Nasal cavity respiratory epithelium epithelial cell of viscerocranial mucosa (primary cell): ENCODE measurements around the gene THAP7. TPM values are rescaled to one million over a fixed set of nuclear protein-coding genes. Genes with fewer than 3 reads are reported as not detected.

ENCODE experiments used
- total RNA-seq: library from RNA; depleted of rRNA; stranded (reverse); fragments of >200 nt; gene quantifications from 2 replicates; pipeline ENCODE4 v1.2.3, GENCODE V29; 2014

Gene THAP7
- 16.7 and 37.3 TPM in 2 replicates for total RNA-seq

GRCh38 chr22:21001601-21002325 lies at the start of gene THAP7:
THAP7 (minus strand) TSS chr22:21002118; CDS start chr22:21001911, 207 bp downstream.

GRCh38 chr22:21045585-21046294 lies 43.8 kb upstream of the THAP7 start, which contains the start of gene LRRC74B:
LRRC74B (plus strand) TSS chr22:21045946; CDS start chr22:21045987, 41 bp downstream.

GRCh38 chr22:21032037-21032867 lies 30.3 kb upstream of the THAP7 start, which contains the start of gene SLC7A4:
SLC7A4 (minus strand) TSS chr22:21032561; CDS start chr22:21031812, 749 bp downstream.

DNA sequence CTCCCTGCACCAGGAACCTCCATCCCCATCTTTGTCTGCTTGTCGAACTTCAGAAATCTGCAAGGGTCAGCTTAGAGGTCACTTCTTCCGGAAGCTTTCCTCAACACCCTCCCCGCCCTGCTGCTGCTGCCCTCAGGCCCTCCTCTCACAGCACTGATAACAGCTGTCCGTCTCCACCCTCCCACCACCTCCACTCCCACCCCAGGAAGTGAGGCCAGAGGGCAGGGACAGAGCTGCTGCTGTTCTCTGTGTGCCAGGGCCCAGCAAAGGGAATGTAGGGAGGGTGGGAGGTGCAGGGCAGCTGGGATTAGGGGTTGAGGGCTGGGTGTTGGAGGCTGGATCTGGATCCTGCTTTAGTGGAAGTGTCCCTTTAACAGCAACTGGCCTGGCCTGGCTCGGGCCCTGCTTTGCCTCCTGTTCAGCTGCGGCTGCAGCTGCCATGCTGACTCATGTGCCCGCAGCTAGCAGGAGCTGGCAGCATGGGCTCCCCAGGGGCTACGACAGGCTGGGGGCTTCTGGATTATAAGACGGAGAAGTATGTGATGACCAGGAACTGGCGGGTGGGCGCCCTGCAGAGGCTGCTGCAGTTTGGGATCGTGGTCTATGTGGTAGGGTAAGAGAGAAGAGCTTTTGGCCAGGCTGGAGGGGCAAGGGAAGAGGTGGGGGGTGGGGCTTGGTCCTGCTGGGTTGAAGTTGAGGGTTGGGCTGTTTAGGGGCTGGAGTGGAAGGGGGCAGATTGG lies 13.0 kb upstream of the THAP7 start, which contains the start of gene P2RX6:
TSS of gene P2RX6 (plus strand) at position 440 of the 740 bp plus-strand sequence. CDS start at position 450, 10 bp downstream.

DNA sequence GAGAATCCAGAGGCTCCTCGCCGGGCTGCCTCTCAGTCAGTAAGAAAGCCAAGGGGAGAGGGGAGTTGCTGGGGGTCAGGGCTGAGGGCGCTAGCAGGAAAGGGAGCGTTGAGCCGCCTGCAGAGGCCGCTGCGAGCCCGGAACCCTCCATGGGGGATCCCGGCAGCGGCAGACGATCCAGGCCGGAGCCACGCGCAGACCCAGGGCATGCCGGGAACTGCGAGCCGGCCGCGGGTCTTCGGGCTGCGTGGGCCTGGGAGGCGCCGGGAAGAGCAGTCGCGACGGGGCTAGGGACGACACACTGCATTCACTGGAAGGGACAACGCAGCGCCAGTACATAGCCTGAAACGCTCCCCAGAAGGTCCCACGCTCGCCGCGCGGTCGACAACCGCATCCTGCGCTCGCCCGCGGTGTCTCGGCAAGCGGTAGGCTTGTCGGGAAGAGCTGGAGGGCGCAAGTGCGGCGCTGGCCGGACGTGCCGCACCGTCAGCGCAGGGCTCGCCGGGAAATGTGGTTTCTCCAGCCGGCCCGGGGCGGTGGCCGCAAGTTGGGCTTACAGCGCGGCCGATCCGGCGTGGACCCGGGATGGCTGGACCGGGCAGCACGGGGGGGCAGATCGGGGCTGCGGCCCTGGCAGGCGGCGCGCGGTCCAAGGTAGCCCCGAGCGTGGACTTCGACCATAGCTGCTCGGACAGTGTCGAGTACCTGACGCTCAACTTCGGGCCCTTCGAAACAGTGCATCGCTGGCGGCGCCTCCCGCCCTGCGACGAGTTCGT lies 19.9 kb downstream of the THAP7 start, which contains the start of gene LZTR1:
TSS of gene LZTR1 (plus strand) at position 511 of the 776 bp plus-strand sequence. CDS start at position 586, 75 bp downstream.

DNA sequence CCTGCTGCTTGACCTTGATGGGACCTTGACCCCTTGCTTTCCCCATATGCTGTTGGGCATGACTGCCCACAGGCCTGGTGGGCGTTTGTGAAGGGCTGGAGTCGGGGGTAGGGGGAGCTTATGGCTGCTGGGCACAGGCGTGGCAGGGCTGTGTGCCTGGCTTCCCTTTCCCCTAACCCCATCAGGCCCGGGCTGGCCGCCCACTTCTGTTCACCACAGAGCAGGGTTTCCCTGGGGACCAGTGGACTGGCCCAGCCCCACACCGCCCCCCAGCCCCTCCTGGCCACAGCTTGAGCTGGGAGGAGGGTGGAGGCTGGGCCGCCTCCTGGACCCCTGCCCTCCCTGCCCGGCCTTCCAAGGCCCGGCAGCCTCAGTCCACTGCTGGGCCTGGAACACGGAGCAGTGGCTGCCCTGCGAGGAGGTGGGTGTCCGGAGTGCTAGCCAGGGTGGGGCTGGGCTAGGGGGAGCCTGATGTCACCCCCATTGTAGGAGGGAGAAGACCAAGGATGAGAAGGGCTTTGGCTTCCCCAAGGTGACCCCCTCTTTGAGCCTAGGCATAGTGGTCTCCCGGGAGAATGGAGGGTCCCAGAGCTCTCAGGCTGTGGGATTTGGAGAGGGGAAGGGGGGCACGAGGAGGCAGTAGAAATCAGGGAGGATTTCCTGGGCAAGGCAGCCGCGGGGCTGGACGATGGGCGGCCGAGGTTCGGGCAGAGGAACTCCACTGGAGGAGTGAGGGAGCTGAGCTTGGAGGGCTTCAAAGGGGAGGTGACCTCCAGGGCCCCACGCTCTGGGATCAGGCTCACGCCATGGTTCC lies 34.8 kb downstream of the THAP7 start, which contains the start of gene AIFM3:
TSS of gene AIFM3 (plus strand) at position 373 of the 814 bp plus-strand sequence. CDS start 690 bp downstream, outside the sequence.

Other genes starting within 250 kb of the THAP7 start
- not detected in 2 replicates for gene SERPIND1, start 228.0 kb downstream of the THAP7 start, total RNA-seq
- gene PI4KA, start 143.3 kb downstream of the THAP7 start, total RNA-seq, result 10.9 and 40.2 TPM in 2 replicates
- 8.2 and 10.1 TPM in 2 replicates for gene SNAP29, start 143.1 kb downstream of the THAP7 start, total RNA-seq
- 103 and 118 TPM in 2 replicates for gene CRKL, start 84.7 kb downstream of the THAP7 start, total RNA-seq
- gene AIFM3, start 34.9 kb downstream of the THAP7 start, total RNA-seq, result 0.68 and 5.8 TPM in 2 replicates
- gene LZTR1, start 19.8 kb downstream of the THAP7 start, total RNA-seq, result 15.4 and 41.1 TPM in 2 replicates
- gene P2RX6, start 13.0 kb upstream of the THAP7 start, total RNA-seq, result 0.34 and 0.57 TPM in 2 replicates
- 0.68 and 5.3 TPM in 2 replicates for gene SLC7A4, start 30.4 kb upstream of the THAP7 start, total RNA-seq
- gene LRRC74B, start 43.8 kb upstream of the THAP7 start, total RNA-seq, result not detected in 2 replicates